Activated effector memory CD4-positive, alpha-beta T cell treated with Interleukin-2 at 50 U/mL for 16 hours (primary cell): ENCODE results near the gene GET3.

ENCODE experiments used
- DNase-seq: peaks from one replicate; pipeline ENCODE4 v3.0.0-alpha.2; 2020

GET3 gene

DNA sequence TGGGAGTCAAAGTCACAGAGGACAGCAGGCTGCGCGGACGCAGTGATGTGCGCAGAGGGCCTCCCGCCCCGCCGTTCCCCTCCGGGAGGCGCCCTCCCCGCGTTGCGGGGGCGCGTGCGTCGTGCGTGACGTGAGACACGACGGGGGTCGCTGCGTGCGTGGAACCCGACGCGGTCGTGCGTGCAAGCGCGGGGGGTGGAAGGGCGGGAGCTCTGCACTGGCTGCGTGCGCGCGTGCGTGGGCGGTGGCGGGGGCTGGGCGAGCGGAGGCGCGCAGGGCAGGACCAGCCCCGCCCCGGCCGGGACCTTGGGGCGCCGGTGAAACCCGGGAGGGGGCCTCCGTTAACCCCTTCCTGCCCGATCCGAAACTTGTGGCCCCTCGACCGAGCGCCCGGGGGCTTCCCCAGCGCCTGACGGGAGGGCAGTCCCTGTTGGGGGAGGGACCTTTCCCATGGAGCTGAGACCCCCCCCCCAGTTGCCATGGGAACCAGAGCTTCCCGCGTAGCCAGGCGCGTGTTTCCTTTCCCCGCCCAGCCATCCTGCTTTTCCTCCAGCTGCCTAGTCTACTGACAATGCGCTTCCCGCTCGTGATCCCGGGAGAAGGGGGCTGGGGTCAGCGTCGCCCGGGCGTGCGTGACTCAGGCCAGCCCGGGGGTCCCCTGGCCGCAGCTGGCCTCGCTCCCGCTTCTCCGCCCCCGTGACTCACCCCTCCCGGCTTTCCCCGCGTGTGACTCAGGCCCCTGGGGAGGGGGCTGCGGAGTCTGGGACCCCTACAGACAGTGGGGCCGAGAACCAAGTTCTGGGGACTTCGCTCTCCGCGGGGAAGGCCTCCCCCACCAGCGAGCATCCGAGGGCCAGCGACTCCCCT is 45.4 kb downstream of the GET3 start:
- DNase-seq, result peak; percentile 90

- no peak for DNase-seq
Observed at GRCh38 chr19:12783291-12783848, 46.1 kb downstream of the GET3 start.

DNA sequence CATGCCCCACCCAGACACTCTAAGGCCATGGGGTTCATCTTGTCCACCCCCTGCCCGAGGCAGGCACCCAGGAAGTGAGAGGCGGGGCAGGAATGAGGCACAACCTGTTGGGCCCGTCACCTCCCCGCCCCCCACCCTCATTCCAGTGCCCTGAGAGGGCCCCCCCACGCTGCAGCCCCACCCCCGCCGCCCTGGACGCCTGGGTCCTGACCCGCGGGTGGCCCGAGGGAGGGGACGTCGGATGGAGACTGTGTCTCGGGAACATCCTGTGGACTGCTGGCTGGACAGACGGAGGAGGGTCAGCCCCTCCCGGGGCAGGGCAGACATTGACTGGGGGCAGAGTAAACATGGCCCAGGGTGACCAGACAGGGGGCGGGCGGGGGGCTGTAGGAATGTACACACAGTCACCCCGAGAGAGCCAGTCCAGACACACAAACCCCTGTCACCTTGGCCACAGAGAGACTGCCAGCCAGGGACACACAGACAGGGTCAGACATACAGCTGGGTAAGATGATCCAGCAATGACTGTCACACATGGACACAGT is 46.6 kb downstream of the GET3 start:
- DNase-seq, result no peak

- no peak for DNase-seq
Observed at GRCh38 chr19:12784394-12784870, 47.1 kb downstream of the GET3 start.

GRCh38 chr19:12784871-12785430 is 47.7 kb downstream of the GET3 start:
- no peak for DNase-seq

DNA sequence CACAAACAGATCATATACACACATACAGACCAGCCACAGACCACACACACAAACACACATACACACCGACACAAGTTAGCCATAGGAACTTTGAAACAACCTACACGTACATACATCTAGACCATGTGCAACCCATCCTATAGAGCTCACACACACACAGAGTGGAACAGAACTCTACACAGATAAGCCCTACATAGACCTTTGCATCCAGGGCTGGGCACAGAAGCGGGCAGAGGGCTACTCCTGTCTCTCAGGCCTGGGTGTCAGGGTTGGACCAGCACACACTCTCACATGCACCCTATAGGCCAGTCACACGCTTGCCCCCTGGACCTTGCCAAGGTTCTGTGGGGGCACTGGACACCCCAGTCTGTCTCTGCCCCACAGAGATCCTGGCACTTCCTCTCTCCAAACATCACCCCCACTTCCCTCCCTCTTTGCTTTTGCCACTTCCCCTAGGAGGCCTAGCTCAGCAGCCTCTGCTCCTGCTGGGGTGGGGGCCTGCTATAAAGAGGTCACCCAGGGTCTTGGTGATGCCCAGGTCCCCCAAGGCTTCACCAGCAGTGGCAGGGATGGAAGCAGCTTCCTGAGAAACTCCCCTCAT is 48.2 kb downstream of the GET3 start:
- no peak for DNase-seq

DNA sequence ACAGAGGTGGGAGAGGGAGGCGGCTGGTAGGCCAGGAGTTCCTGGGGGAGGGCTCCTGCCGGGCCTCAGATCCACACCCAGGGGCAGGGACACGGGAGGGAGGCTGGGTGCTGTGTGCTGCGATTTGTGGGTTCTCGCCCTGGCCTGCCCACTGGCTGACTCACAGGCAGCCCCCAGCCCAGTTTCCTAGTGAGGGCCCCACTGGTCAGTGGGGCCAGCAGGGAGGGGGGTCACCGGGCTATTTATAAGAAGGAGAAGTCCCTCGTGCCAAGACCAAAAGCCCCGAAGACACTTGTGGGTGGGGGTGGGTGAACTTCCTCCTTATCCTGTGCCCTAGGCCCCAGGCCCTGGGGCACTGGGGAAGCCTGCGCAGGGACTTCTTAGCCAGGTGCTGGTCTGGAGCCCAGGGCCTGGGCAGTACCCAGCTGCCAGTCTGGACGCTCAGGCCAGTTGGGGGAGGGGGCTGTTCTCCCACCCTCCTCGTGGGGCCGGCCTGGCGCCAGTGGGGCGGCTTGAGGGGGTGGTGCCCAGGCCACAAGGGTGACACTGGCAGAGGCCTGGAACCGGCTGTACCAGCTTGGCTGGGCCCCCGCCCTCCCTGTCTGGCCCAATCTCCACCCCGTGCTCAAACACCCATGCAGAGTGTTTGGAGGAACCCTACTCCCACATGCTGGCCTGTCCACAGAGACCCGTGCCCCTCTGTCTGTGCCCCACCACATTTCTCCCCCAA is 49.0 kb downstream of the GET3 start:
- no peak for DNase-seq

- DNase-seq, result no peak
Observed at GRCh38 chr19:12786952-12787351, 49.7 kb downstream of the GET3 start.

DNA sequence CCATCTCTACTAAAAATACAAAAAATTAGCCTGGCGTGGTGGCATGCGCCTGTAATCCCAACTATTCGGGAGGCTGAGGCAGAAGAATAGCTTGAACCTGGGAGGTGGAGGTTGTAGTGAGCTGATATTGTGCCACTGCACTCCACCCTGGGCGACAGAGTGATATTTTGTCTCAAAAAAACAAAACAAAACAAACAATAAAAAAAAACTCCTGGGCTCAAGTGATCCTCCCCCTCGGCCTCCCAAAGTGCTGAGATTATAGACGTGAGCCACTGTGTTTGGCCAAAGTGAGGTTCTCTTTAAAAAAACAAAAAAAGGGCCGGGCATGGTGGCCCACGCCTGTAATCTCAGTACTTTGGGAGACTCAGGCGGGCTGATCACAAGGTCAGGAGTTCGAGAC is 50.2 kb downstream of the GET3 start:
- no peak for DNase-seq

DNA sequence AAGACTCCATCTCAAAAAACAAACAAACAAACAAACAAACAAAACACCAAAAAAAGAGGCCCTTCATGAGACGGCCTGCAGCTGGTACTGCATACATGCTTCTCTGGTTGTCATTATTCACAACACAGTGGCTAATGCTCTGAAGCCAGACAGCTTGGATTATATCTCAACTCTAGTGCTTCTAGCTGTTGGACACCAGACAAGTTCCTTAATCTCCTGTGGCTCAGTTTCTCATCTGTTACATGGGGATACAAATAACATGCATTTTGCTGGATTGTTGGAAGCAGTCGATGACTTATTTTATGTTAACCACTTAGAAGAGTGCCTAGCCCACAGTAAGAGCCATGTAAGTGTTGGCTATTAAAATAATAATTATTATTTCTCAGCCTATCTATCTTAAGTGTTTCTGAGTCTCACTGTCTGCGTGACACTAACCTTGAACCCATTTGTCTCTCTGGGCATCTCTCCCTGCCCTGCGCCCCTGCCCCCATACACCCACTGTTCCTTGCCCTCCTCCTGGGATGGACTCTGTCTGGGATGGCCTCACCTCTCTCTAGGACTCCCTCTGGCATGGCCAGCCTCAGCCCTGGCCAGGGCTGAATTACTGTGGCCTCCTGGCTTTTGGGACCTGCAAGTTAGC is 50.9 kb downstream of the GET3 start:
- no peak for DNase-seq

- DNase-seq, result no peak
Observed at GRCh38 chr19:12788682-12789097, 51.4 kb downstream of the GET3 start.

- no peak for DNase-seq
Observed at GRCh38 chr19:12789098-12789903, 52.0 kb downstream of the GET3 start.

GRCh38 chr19:12789904-12790619 is 52.8 kb downstream of the GET3 start:
- DNase-seq, result peak; percentile 82

DNA sequence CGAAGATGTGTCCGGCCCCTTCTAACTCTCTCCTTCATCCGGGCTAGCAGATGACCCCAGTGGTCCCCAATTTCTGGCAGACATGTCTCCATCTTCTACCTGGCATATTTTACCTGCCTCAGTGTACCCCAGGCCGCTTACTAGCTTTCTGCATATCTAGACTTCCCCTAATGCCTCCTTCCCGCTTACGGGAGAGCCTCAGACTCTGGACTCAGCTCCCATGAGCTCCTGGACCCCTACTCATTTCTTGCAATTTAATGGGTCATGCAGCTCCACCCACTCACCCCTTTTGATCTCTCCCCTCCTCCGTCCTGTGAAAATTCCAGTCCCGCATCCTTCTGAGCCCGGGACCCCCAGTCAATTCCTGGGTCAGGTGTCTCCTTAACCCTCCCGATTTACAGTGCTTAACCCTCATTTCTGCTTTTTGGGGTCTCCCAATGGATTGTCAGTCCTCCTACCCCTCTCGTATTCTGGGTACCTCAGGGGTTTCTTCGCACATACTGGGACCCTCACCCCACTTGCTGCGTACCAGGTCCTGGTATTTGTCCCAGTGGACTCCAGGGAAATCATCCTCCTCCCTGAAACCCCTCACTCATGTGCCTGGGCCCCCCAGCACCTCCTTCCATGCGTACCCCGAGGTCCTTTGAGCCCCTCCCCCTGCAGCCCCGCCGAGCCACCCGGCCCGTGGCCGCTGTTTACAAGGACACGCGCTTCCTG is 53.5 kb downstream of the GET3 start:
- no peak for DNase-seq

DNA sequence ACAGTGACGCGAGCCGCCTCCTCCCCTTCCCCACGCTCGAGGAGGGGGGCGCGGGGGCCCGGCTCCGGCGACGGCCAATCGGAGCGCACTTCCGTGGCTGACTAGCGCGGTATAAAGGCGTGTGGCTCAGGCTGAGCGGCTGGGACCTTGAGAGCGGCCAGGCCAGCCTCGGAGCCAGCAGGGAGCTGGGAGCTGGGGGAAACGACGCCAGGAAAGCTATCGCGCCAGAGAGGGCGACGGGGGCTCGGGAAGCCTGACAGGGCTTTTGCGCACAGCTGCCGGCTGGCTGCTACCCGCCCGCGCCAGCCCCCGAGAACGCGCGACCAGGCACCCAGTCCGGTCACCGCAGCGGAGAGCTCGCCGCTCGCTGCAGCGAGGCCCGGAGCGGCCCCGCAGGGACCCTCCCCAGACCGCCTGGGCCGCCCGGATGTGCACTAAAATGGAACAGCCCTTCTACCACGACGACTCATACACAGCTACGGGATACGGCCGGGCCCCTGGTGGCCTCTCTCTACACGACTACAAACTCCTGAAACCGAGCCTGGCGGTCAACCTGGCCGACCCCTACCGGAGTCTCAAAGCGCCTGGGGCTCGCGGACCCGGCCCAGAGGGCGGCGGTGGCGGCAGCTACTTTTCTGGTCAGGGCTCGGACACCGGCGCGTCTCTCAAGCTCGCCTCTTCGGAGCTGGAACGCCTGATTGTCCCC is 54.2 kb downstream of the GET3 start, which contains the start of gene JUNB:
Gene JUNB, plus strand, starts transcription at position 142 of the 706 bp plus-strand sequence. Its CDS starts 286 bp downstream, at position 428.
- peak; percentile 93 for DNase-seq

DNA sequence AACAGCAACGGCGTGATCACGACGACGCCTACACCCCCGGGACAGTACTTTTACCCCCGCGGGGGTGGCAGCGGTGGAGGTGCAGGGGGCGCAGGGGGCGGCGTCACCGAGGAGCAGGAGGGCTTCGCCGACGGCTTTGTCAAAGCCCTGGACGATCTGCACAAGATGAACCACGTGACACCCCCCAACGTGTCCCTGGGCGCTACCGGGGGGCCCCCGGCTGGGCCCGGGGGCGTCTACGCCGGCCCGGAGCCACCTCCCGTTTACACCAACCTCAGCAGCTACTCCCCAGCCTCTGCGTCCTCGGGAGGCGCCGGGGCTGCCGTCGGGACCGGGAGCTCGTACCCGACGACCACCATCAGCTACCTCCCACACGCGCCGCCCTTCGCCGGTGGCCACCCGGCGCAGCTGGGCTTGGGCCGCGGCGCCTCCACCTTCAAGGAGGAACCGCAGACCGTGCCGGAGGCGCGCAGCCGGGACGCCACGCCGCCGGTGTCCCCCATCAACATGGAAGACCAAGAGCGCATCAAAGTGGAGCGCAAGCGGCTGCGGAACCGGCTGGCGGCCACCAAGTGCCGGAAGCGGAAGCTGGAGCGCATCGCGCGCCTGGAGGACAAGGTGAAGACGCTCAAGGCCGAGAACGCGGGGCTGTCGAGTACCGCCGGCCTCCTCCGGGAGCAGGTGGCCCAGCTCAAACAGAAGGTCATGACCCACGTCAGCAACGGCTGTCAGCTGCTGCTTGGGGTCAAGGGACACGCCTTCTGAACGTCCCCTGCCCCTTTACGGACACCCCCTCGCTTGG is 55.0 kb downstream of the GET3 start:
- DNase-seq, result peak; percentile 72

- DNase-seq, result no peak
Observed at GRCh38 chr19:12792853-12793289, 55.6 kb downstream of the GET3 start.
